Measurements from ENCODE around the gene VCL. TPM values are rescaled to one million over a fixed set of nuclear protein-coding genes. Genes with fewer than 3 reads are reported as not detected.

VCL gene
- total and polyA plus RNA-seq, 9 of the 15 experiments (the other 6 are each of a cell fraction or from before 2014, with no cell fraction given), result 29.8 to 186 (median 76.4) TPM

GRCh38 chr10:73950155-73950948, 47.6 kb upstream of the VCL start (continued):
- no peak for TF ChIP-seq SOX6 (IDR thresholded peaks at IDR 0.05)
- no peak for TF ChIP-seq IFI16 (CRISPR knock-in tag; IDR thresholded peaks at IDR 0.05)

- Histone ChIP-seq H3K4me1 (replicated peaks in 1 of 2; ENCODE audit: control insufficient read depth in 2 of 2, insufficient read depth in 2 of 2, low read length in 2 of 2) (peaks cover 21 to 22% of the 10 kb centered on the region in 2 experiments), H3K36me3 (ENCODE audit: control insufficient read depth, insufficient read depth, low read length) (no peaks in the 10 kb centered on the region), H3K4me3 (no peak overlapping the region), H3K4me2 (ENCODE audit: insufficient read depth, low read length) (no peak overlapping the region), H4K20me1 (replicated peaks; ENCODE audit: control insufficient read depth, insufficient read depth, low read length) (no peaks in the 10 kb centered on the region), H3K9me1 (ENCODE audit: control insufficient read depth, insufficient read depth, low read length) (no peaks in the 10 kb centered on the region), H3K79me2 (ENCODE audit: control insufficient read depth, insufficient read depth, low read length) (no peaks in the 10 kb centered on the region), H2AFZ (ENCODE audit: low read depth, low read length) (no peak overlapping the region), H3K9me3 (replicated peaks; ENCODE audit: control insufficient read depth, insufficient read depth, low read depth, low read length) (no peaks in the 10 kb centered on the region), H3K27ac (ENCODE audit: extremely low read depth, low read depth, low read length) (no peak overlapping the region), H3K27me3 (ENCODE audit: control insufficient read depth in 2 of 2, insufficient read depth in 2 of 2, low read length in 2 of 2) (no peaks in the 10 kb centered on the region), H3K9ac (ENCODE audit: insufficient read depth in 1 of 2, low read depth in 2 of 2, low read length in 2 of 2) (no peak overlapping the region)
- WGBS (ENCODE audit: insufficient coverage, low coverage, missing lambda C conversion rate), result 90% methylated on average over 1 of the region's 1 CpG
- in situ Hi-C loops (cut with MboI) (no loop called here), intact Hi-C loops (cut with micrococcal nuclease) (no loop called here)
- no peak for DNase-seq (ENCODE audit: extremely low read depth in 1 of 4, low spot score in 3 of 4)
- ChIA-PET CTCF (ENCODE audit: low intra/inter-chr PET ratio) (no interaction called here), POLR2A (interaction anchor here (0.6 to 2.0 kb wide), 7 partner anchors 9 to 67 kb away, joined by 3 to 6 read pairs (median 3); partner anchors contain the start of gene VCL)
- no peak for FAIRE-seq
- BruUV-seq (replicated peaks), result no TSS peak
- ATAC-seq, result no peak
- TF ChIP-seq TAF15 (IDR thresholded peaks at IDR 0.05; ENCODE audit: low read depth, low read length) (no peak), BCLAF1 (IDR thresholded peaks at IDR 0.05; ENCODE audit: borderline replicate concordance in 1 of 2, control insufficient read depth in 1 of 2, low read depth in 2 of 2, low read length in 1 of 2) (no peak), ZNF764 (CRISPR knock-in tag; IDR thresholded peaks at IDR 0.05; ENCODE audit: low read depth) (no peak), CTCF (IDR thresholded peaks at IDR 0.05 in 2 of 3, conservative IDR thresholded peaks at IDR 0.05 in 1 of 3; ENCODE audit: insufficient read depth in 2 of 3, low read depth in 1 of 3, low read length in 3 of 3) (no peak), RBM25 (IDR thresholded peaks at IDR 0.05; ENCODE audit: low read depth, low read length, severe bottlenecking) (peak; percentile 88), ZNF717 (CRISPR knock-in tag; IDR thresholded peaks at IDR 0.05) (no peak), HDAC1 (IDR thresholded peaks at IDR 0.05) (0 out of 4 replicates have a peak, but pooled peaks of 1 of the 2 experiments have one; percentile 40), TCF3 (CRISPR knock-in tag; IDR thresholded peaks at IDR 0.05) (no peak), ZNF121 (CRISPR knock-in tag; conservative IDR thresholded peaks at IDR 0.05) (peak; percentile 78), ETS1 (conservative IDR thresholded peaks at IDR 0.05; ENCODE audit: control insufficient read depth, low read depth, low read length) (no peak), ZNF3 (CRISPR knock-in tag; IDR thresholded peaks at IDR 0.05) (no peak), SMARCA5 (IDR thresholded peaks at IDR 0.05) (peak; percentile 83; the same call in 1 of the 2 replicates)
These were observed 44.3 kb upstream of the VCL start for GRCh38 chr10:73953665-73954064.

Data from K562 (cell line).